Esophagus muscularis mucosa (tissue), 4 donors: ENCODE measurements around the gene CCN5. TPM values are rescaled to one million over a fixed set of nuclear protein-coding genes. Genes with fewer than 3 reads are reported as not detected.
"Not testable (repeated sequence)": the region's sequence is repeated elsewhere in the genome, so short reads cannot be mapped to it uniquely, and the experiment has no call there.

Source experiments
- DNase-seq: peaks from one replicate; pipeline ENCODE4 v3.0.0-alpha.2; 2017; ENCODE audit errors: extremely low spot score
- H3K27ac ChIP-seq, 4 donors: fragments of 200-600 bp; sonication (generic); replicated peaks in 1 of 4; 1 replicate in 3 of 4; 2 replicates in 1 of 4; pipeline ENCODE4 v1.5.1; 2016 to 2019; ENCODE audit warnings: mild to moderate bottlenecking in 1 of 4
- H3K27me3 ChIP-seq, 4 donors: fragments of 200-600 bp; sonication (generic); one replicate each; pipeline versions ENCODE4 v1.5.1 to v1.6.0; 2016 to 2019
- H3K36me3 ChIP-seq, 4 donors: fragments of 200-600 bp; sonication (generic); one replicate each; pipeline ENCODE4 v1.5.1; 2016 to 2019
- H3K4me1 ChIP-seq, 4 donors: fragments of 200-600 bp; sonication (generic); one replicate each; pipeline ENCODE4 v1.5.1; 2016 to 2019
- H3K4me3 ChIP-seq, 4 donors: fragments of 200-600 bp; sonication (generic); 1 replicate in 2 of 4; 2 replicates in 2 of 4; pipeline ENCODE4 v1.5.1; 2016 to 2019; ENCODE audit warnings: mild to moderate bottlenecking in 4 of 4, moderate library complexity in 1 of 4
- H3K9me3 ChIP-seq, 4 donors: fragments of 200-600 bp; sonication (generic); 1 replicate in 3 of 4; 2 replicates in 1 of 4; pipeline ENCODE4 v1.5.1; 2016 to 2019
- EP300 ChIP-seq: sonication (generic); formaldehyde crosslinking; IDR thresholded peaks from one replicate; pipeline ENCODE4 v1.6.1; 2017; ENCODE audit warnings: antibody characterized with exemption
- POLR2A ChIP-seq: fragments of 450-650 bp; IDR thresholded peaks from one replicate; pipeline ENCODE4 v1.6.1; 2017; ENCODE audit warnings: antibody characterized with exemption, moderate library complexity, mild to moderate bottlenecking, low read depth
- POLR2AphosphoS5 ChIP-seq, 2 donors: sonication (generic); formaldehyde crosslinking; IDR thresholded peaks; one replicate each; pipeline ENCODE4 v1.6.1; 2017; ENCODE audit warnings: antibody characterized with exemption in 2 of 2
- WGBS: methylation state at CpG from one replicate; pipeline ENCODE4 v1.1.5; 2018; 5-methylcytosine and 5-hydroxymethylcytosine counted together
- intact Hi-C: fragments of 100-400 bp; cut with DNase I; formaldehyde crosslinking; loops from one replicate; pipeline ENCODE4 v1.15.1; 2023
- total RNA-seq, 4 donors: library from RNA; depleted of rRNA; stranded (reverse); fragments of >200 nt; gene quantifications; one replicate each; pipeline versions ENCODE4 v1.1.0 to v1.2.1, GENCODE V29; 2016
- TF ChIP-seq, protein P1 (sequence below), 3 experiments: fragments of 200-600 bp in 2 of 3; fragments of 450-650 bp in 1 of 3; sonication (generic) in 2 of 3; IDR thresholded peaks; one replicate each; pipeline ENCODE4 v1.5.1; 2017 to 2019; ENCODE audit warnings: antibody characterized with exemption in 3 of 3, mild to moderate bottlenecking in 2 of 3, moderate library complexity in 1 of 3

Gene CCN5
- total RNA-seq, 4 donors from 2014 or later, result 350 to 833 (median 456) TPM

DNA sequence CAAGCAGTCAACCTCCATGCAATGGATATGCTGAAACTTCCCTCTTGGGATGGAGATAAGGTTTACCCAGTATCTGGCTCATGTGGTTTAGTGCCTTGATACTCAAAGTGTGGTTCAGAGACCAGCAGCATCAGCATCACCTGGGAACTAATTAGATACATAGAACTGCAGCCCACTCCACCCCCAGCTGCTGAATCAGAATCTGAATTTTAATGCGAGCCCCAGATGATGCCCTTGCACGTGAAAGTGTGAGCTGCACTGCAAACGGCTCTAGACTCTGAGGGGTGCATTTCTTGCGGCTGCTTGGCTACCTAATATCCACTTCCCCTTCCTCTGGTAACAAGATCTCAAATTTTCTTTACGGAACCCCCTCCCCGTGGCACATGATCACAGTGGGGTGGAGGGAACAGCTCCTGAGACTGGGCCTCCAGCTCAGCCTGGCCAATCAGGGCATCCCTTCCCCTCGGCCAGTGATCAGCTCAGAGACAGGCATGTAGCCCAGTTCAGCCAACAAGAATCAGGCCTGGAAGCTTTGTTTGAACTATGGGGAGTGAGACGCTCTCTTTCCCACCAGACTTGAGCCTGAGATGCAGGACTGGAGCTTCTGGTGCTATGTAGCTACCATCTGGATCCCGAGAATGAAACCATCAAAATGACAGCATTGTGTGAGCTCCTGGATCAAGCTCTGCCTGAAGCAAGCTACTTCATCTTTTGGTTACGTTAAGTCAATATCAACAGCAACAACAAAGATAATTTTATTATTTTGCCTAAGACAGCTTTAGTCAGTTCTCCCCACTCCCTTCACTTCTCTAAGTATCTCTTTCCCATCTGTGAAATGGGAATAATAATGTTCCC lies 43.3 kb downstream of the CCN5 start:
- Histone ChIP-seq H3K27me3 (peaks cover 0 to 21% (median 0%) of the 10 kb centered on the region in 4 donors), H3K4me1 (peaks cover 5 to 18% (median 12%) of the 10 kb centered on the region in 4 donors), H3K9me3 (no peaks in the 10 kb centered on the region), H3K27ac (no peak overlapping the region), H3K36me3 (no peaks in the 10 kb centered on the region), H3K4me3 (no peak overlapping the region)
- no peak for TF ChIP-seq EP300
- TF ChIP-seq, protein P1, sequence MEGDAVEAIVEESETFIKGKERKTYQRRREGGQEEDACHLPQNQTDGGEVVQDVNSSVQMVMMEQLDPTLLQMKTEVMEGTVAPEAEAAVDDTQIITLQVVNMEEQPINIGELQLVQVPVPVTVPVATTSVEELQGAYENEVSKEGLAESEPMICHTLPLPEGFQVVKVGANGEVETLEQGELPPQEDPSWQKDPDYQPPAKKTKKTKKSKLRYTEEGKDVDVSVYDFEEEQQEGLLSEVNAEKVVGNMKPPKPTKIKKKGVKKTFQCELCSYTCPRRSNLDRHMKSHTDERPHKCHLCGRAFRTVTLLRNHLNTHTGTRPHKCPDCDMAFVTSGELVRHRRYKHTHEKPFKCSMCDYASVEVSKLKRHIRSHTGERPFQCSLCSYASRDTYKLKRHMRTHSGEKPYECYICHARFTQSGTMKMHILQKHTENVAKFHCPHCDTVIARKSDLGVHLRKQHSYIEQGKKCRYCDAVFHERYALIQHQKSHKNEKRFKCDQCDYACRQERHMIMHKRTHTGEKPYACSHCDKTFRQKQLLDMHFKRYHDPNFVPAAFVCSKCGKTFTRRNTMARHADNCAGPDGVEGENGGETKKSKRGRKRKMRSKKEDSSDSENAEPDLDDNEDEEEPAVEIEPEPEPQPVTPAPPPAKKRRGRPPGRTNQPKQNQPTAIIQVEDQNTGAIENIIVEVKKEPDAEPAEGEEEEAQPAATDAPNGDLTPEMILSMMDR (IDR thresholded peaks at IDR 0.05), result no peak
- TF ChIP-seq POLR2A, result no peak
- no peak for TF ChIP-seq POLR2AphosphoS5 (IDR thresholded peaks at IDR 0.05)
- DNase-seq, result no peak
- intact Hi-C loops, result no loop called here
- 62% methylated on average over 10 of the region's 10 CpGs for WGBS

DNA sequence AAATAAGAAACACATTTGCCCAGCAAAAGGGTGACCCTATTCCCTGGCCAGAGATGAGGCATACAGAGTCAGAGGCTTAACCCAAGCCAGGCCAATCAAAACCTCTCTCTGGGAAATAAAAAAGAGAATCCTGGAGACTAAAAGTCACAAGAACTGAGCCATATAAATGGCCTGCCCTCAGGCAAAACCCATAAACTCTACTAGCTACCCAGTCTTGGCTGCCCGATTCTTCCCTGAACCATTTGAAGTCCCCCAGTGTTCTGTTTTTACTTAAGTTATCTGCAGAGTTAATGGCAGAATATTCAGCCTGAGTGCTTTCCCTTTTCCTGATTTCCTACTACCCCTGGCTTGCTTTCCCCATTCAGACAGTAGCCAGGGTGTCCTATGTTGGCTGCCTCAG lies 44.4 kb downstream of the CCN5 start:
- TF ChIP-seq, protein P1 (IDR thresholded peaks at IDR 0.05), result no peak
- no peak for TF ChIP-seq POLR2A
- Histone ChIP-seq H3K4me1 (peaks cover 5 to 18% (median 12%) of the 10 kb centered on the region in 4 donors), H3K27me3 (peaks cover 0 to 12% (median 0%) of the 10 kb centered on the region in 4 donors), H3K9me3 (no peaks in the 10 kb centered on the region), H3K4me3 (no peak overlapping the region), H3K27ac (no peak overlapping the region), H3K36me3 (no peaks in the 10 kb centered on the region)
- no peak for DNase-seq
- 89% methylated on average over 1 of the region's 1 CpG for WGBS
- intact Hi-C loops, result no loop called here

DNA sequence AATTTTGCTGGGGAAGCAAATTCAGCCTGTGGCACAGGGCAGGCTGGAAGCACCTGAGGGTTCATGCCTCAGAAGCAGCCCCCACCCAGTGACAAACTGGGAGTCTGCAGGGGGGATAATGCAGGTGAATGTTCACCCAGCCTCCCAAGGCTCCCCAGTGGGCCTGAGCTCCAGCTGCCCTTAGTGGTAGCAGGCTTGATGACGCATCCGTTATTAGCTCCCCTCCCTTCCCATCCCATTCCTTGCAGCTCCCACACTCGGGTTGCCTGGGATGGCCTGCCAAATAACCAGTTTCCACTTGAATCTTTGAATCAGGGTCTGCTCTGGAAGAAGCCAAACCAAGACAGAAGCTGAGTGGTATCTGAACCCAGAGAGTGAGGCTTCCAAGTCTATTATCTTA lies 46.3 kb downstream of the CCN5 start:
- TF ChIP-seq POLR2A (no peak), EP300 (no peak), POLR2AphosphoS5 (IDR thresholded peaks at IDR 0.05) (no peak)
- TF ChIP-seq, protein P1 (IDR thresholded peaks at IDR 0.05), result no peak
- H3K27me3 ChIP-seq, result peaks cover 0 to 5% (median 0%) of the 10 kb centered on the region in 4 donors
- 0% methylated on average over 2 of the region's 3 CpGs for WGBS
- no peaks in the 10 kb centered on the region for H3K9me3 ChIP-seq
- H3K4me1 ChIP-seq, result peaks cover 5 to 18% (median 12%) of the 10 kb centered on the region in 4 donors
- no peak overlapping the region for H3K4me3 ChIP-seq
- peak overlapping the region in 2 of 4 donors; percentile 58 to 71 for H3K27ac ChIP-seq
- no peak for DNase-seq
- H3K36me3 ChIP-seq, result no peaks in the 10 kb centered on the region
- intact Hi-C loops, result no loop called here

DNA sequence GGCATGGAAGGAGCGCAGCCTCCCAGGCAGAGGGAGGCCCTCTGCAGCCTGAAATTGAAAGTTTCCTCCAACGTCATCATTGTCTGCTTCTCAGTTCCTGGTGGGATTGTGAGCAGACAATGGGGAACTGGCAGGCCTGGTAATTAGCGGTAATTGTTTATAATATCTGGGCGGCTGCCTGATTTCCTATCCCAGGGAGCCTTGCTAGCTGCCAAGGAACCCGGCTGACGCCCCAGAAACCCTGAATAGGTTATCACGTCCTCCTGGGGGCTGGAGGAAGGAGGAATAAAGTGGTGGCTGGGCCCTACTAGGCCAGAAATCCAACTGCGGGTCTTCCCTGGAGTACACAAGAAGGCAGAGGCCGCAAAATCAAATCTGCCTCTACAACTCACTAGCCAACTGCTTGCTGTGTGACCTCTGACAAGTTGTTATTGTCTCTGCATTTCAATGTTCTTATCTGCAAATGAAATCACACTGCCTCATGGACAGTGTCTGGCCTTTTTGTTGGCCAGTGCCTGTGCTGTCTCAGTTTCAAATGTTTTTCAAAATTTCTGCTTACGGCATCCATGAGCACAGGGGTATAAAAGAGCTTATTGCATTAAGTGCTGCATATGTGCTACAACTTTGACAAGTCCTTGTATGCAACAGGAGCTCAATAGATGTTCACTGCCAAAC lies 47.4 kb downstream of the CCN5 start:
- intact Hi-C loops, result no loop called here
- TF ChIP-seq POLR2A, result no peak
- TF ChIP-seq POLR2AphosphoS5 (IDR thresholded peaks at IDR 0.05), result peak in 1 of 2 donors; percentile 12
- TF ChIP-seq, protein P1 (IDR thresholded peaks at IDR 0.05), result no peak
- Histone ChIP-seq H3K4me1 (peaks cover 5 to 18% (median 12%) of the 10 kb centered on the region in 4 donors), H3K9me3 (no peaks in the 10 kb centered on the region), H3K36me3 (no peaks in the 10 kb centered on the region), H3K4me3 (no peak overlapping the region), H3K27me3 (peaks cover 0 to 17% (median 0%) of the 10 kb centered on the region in 4 donors), H3K27ac (peak overlapping the region; percentile 51 to 71 (median 60))
- no peak for DNase-seq
- 48% methylated on average over 7 of the region's 10 CpGs for WGBS

DNA sequence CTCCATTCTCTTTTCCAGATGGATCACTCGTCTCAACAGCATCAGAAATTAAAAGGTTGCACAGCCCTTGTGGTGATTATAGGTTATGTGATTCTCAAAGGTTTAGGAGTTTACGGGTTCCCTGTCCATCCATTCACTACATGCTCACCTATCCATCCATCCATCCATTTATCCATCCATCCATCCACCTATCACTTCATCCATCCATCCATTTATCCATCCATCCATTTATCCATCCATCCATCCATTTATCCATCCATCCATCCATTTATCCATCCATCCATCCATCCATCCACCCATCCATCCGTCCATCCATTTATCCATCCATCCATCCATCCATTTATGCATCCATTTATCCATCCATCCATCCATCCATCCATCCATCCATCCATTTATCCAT lies 48.6 kb downstream of the CCN5 start:
- DNase-seq, H3K4me3 ChIP-seq, H3K27ac ChIP-seq, intact Hi-C loops, H3K9me3 ChIP-seq, H3K36me3 ChIP-seq: not testable (repeated sequence)
- H3K4me1 ChIP-seq, result peaks cover 5 to 18% (median 12%) of the 10 kb centered on the region in 4 donors
- 87% methylated on average over 3 of the region's 3 CpGs for WGBS
- H3K27me3 ChIP-seq, result peaks cover 0 to 29% (median 0%) of the 10 kb centered on the region in 4 donors
